ENCODE results near the gene EPM2AIP1.
A peak's percentile ranks its signal among the peaks of the same experiment; 100 is the strongest.
"Not testable (repeated sequence)": the region's sequence is repeated elsewhere in the genome, so short reads cannot be mapped to it uniquely, and the experiment has no call there.

EPM2AIP1 gene

DNA sequence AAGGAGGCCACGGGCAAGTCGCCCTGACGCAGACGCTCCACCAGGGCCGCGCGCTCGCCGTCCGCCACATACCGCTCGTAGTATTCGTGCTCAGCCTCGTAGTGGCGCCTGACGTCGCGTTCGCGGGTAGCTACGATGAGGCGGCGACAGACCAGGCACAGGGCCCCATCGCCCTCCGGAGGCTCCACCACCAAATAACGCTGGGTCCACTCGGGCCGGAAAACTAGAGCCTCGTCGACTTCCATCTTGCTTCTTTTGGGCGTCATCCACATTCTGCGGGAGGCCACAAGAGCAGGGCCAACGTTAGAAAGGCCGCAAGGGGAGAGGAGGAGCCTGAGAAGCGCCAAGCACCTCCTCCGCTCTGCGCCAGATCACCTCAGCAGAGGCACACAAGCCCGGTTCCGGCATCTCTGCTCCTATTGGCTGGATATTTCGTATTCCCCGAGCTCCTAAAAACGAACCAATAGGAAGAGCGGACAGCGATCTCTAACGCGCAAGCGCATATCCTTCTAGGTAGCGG, at the start of gene EPM2AIP1:
Gene EPM2AIP1, minus strand, starts transcription at position 326 of the 520 bp plus-strand sequence. Its CDS starts 54 bp downstream, at position 272.
- peak; percentile 74 for DNase-seq (ENCODE audit: insufficient read length, low spot score)
- no peak for FAIRE-seq

DNA sequence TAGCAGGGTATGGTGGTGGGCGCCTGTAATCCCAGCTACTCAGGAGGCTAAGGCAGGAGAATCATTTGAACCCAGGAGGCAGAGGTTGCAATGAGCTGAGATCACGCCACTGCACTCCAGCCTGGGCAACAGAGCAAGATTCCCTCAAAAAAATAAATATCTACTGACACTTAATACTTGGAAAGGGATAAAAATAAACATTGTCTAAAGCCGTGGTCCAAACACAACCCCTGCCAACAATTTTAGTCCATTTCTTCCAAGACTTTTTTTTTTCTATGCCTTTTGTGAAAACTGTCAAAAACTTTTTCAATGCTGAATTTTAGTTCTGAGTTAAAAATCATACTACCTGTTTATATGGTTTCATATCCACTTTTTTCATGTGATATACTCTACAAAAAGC, 49.8 kb upstream of the EPM2AIP1 start:
- DNase-seq (ENCODE audit: insufficient read length, low spot score); FAIRE-seq: not testable (repeated sequence)

DNA sequence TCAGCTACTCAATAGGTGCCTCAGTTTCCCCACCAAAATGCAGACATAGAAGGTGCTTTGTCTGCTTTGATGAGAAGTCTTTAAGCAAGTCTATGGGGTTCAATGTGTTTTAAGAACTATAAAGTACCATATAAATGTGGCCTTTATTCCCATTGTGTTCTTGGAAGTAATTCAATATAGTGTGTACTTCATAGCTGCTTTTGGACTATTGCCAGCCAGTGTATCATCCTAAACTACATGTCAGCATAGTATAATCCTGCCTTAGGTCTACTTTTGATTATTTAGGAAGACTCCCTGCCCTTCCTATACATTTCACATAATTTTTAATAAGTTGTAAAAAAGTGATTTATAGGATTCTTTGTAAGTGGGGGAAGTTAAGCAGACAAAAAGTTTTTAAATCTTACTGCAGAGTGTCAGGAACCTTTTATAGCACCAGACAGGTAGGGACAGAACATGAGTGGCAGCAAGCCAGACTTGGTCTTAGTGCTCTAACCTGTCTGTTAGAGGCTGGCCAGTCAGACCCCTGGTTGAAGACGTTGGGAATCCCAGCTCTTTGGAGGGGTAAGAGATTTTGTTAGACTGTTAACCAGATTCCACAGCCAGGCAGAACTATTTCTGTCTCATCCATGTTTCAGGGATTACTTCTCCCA, 48.7 kb upstream of the EPM2AIP1 start:
- FAIRE-seq (no peak), DNase-seq (ENCODE audit: insufficient read length, low spot score) (no peak)

DNA sequence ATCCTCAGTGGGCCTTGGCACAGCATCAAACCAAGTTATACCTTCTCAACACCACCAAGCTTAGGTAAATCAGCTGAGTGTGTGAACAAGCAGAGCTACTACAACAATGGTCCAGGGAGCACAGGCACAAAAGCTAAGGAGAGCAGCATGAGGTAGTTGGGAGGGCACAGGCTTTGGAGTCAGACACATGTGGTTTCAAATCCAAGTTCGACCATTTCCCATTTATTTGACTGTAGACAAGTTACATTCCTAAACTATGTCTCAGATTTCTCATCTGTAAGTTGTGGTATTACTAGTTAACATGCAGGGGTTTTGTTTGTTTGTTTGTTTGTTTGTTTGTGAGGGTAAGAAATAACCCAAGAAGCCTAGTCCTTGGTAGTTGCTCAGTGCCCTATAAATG, 47.3 kb upstream of the EPM2AIP1 start:
- FAIRE-seq (no peak), DNase-seq (ENCODE audit: insufficient read length, low spot score) (no peak)

DNA sequence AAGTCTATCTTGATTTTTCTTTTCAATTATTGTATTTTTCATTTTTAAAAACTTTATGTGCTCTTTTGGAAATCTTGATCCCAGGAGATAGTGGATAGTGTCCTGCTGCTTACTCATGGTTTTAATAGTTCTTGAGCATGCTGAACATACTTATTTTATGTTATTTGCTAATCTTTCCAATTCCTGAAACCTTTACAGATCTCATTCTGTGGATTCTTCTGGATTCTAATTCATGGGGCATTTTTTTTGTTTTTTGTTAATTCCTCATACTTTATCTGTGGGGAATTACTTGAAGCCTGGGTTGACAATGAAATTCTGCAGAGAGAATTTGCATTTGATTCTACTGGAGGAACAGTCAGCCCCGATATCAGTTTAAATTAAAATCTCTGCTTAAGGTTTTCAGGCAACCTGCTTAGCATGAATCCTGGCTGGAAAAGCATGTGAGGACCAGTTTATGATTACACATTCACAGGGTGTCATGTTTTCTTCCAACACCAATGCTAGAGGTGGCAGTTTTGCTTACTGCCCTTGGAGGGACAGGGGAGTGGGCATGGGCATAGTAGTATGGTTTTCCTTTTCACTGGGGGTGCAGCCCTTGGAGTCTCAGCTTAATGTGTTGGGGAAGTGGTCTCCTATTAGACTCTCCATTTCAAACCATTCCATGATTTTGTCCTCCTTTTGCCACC, 46.4 kb upstream of the EPM2AIP1 start:
- DNase-seq (ENCODE audit: insufficient read length, low spot score) (no peak), FAIRE-seq (no peak)

DNA sequence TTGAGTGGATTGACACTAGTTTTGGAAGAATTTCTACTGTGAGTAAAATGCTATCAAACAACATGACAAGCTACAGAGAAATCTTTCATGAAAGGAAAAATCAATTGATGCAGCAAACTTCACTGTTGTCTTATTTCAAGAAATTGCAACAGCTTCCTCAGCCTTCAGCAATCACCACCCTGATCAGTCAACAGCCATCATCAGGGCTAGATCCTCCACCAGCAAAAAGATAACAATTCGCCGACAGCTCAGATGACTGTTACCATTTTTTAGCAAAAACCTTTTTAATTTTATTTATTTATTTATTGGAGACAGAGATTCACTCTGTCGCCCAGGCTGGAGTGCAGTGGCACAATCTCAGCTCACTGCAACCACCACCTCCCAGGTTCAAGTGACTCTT, 44.4 kb upstream of the EPM2AIP1 start:
- no peak for FAIRE-seq
- no peak for DNase-seq (ENCODE audit: insufficient read length, low spot score)

DNA sequence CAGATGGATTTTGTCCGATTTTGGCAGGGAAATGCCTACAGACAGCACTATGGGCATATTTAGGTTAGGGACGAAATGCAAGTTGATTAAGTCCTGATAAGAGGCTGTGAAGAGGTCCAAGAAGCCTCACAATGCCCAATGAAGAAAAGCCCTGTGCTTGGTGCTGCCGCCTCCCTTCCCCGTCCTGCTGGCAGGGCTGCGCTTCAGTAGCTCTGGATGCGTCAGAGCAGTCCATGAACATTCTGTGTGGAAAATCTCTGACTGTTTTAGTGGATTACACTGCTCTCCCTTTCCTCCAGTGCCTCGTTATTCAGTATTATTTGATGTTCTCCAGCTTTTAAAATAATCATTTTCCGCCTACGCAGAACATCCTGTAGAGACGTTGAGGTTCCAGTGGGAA, 40.0 kb upstream of the EPM2AIP1 start:
- DNase-seq (ENCODE audit: insufficient read length, low spot score), result no peak
- no peak for FAIRE-seq

DNA sequence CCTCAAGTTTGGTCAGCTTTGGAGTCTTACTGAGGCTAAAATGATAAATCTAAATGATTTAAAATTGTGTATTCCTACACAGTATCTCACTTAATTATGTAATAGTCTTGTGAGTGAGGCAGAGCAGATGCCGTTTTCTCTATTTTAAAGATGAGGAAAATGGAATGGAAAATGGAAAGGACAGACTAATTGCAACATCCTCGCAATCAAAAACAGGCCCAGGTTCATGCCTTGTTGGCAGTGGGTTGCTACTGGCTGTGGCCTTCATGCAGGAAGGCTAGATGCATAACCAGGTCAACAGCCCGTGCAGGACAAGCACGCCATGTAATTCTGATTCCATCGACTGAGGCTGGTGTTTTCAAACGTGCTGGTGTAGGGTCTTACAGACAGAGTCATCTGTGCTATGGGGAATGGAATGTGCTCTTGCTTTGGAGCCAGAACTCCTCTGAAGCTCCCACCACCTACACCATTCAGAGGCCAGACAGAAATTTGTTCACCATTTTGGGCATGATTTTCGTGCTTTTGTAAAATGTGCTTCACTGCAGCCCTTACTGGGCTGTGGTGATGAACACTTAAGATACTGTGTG, 38.3 kb upstream of the EPM2AIP1 start:
- FAIRE-seq, result no peak

DNA sequence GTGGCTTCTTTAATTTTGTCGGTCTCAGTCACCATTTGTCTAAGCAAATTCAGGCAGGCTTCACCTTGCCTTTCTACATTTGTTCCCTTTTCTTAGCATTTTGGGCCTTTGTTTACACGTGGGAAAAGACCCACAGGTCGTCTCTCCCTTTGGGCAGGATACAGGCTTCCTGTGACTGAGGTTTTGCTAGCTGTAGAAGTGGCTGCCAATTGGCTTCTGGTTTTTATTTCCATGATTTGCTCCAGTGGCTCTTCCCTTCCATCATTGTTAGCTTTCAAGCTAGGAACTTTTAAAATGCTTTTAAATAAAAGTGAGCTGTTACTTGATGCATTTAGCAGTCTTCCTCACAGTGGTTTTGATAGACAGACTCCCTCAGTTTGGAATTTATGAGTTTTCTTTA, 37.7 kb upstream of the EPM2AIP1 start:
- DNase-seq (ENCODE audit: insufficient read length, low spot score) (no peak), FAIRE-seq (no peak)

More for the DNA sequence above, 38.3 kb upstream of the EPM2AIP1 start:
- no peak for DNase-seq (ENCODE audit: insufficient read length, low spot score)

DNA sequence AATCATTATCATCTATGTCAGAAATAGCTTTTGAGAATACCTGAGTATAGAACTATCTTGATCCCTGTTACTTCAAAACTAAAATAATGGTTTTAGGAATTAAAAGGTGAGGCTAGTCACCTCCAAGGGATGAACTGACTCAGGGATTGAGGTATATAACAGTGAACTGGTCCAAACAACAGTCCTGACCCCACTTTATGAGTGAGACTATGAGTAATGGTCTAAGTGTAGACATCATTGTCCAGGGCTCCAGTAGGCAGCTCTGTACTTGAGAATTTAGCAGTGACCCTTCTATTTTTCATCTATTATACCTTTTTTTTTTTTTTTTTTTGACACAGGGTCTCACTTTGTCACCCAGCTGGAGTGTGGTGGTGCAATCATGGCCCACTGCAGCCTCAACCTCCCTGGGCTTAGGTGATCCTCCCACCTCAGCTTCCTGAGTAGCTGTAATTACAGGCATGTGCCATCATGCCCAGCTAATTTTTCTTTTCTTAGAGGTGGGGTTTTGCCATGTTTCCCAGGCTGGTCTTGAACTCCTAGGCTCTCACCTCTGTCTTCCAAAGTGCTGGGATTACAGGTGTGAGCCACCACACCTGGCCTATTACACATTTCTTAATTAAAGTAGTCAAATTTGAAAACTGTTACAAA, 36.7 kb upstream of the EPM2AIP1 start:
- FAIRE-seq, result no peak
- DNase-seq (ENCODE audit: insufficient read length, low spot score), result no peak

DNA sequence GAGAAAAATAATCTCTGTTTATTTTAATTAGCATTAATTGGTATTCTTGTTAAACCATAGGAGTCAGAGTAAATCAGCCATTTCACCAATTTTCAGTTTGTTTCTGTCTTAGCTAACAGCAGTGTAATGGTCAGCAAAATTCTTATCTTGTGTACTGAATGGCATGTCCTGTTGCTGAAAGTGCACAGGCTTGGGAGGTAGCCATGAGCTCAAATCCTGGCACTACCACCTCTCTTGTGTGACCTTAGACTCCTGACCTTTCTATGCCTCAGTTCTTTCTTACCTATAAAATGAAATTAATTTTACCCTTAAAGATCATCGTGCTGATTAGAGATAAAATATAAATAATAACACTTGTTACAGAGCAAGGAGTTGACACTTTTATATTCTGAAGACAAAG, 36.2 kb upstream of the EPM2AIP1 start:
- DNase-seq (ENCODE audit: insufficient read length, low spot score) (no peak), FAIRE-seq (no peak)

DNA sequence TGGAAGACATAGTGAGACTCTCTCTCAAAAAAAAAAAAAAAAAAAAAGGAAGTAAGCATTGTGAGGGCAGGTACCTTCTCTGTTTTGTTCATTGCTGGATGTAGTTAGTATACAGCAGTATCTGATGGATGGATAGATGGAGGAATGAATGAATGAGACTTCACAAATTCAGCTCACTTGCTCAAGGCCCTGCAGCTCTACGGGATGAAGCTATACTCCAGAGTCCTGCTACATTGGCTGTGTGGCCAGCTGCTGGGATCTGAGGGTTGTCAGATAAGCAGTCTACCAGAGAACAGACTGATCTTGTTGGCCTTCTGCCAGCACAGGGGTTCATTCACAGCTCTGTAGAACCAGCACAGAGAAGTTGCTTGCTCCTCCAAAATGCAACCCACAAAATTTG, 35.4 kb upstream of the EPM2AIP1 start:
- no peak for FAIRE-seq
- DNase-seq (ENCODE audit: insufficient read length, low spot score), result no peak

DNA sequence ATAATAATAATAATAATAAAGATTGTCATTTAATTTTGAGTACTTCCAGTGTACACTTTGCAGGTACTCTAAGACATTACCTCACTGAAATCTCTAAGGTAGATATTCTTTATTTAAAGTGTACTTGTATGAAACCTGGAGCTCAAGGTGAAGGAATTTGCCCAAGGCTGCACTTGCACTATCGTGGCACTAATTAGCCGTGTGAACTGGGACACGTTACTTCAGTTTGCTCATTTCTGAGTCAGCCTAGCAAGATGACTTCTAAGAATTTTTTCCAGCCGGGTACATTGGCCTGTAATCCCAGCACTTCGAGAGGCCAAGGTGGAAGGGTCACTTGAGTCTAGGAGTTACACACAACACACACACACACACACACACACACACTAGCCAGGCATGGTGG, 33.9 kb upstream of the EPM2AIP1 start:
- FAIRE-seq, result no peak
- DNase-seq (ENCODE audit: insufficient read length, low spot score), result no peak

DNA sequence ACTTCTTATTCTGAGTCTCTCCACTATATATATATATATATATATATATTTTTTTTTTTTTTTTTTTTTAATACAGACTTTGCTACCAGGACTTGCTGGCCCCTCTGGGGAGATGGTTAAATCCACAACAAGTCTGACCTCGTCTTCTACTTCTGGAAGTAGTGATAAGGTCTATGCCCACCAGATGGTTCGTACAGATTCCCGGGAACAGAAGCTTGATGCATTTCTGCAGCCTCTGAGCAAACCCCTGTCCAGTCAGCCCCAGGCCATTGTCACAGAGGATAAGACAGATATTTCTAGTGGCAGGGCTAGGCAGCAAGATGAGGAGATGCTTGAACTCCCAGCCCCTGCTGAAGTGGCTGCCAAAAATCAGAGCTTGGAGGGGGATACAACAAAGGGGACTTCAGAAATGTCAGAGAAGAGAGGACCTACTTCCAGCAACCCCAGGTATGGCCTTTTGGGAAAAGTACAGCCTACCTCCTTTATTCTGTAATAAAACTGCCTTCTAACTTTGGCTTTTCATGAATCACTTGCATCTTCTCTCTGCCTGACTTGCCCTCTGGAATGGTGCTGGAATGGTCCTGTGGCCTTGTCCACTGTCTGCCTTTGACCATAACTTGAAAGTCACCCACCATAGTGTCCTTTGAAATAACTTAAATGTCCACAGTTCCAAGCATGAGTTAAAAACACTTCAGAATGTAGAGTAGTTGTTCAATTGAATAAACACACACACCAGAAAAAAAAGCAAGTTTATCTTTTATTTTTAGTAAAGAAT, 32.8 kb upstream of the EPM2AIP1 start:
- FAIRE-seq (no peak), DNase-seq (ENCODE audit: insufficient read length, low spot score) (no peak)

DNA sequence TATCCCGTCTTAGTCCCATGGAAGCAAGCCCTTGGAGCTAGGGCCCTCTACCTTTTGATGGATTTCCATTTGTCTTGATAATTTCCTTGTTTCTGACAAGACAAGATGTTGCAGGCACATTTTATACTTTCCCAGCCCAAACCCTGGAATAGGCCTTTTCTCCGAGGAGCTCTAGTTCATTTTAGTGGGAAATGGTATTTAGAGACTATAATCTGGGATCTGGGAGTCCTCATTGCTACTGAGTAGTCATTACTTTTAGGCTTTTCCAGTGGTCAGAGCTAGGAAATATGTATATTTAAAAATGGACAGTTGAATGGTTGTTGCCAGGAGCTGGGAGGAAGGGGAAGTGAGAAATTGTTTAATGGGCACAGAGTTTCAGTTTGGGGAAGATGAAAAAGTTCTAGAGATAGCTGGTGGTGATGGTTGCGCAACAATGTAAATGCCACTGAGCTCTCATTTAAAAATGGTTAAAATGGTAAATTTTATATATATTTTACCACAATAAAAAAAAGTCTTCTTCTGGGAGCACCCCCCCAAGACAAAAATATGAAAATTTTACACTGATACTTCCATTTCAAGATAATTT, 32.0 kb upstream of the EPM2AIP1 start:
- DNase-seq (ENCODE audit: insufficient read length, low spot score) (no peak), FAIRE-seq (peak; percentile 35)

DNA sequence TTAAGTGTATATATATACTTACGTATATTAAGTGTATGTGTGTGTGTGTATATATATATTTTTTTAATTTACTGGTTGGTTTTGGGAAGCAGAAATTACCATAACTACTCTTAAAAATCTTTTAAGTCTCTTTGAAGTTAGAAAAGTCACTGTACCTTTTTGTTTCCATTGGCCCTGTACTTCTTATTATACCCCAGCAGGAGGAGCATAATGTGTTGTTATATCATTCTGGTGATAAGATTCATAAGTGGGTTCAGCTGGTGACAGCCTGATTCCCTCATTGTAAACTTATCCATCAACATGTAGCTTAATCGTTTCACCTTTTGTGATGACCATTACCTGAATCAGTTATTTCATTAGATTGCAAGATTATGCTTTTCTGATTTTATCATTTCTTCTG, 31.2 kb upstream of the EPM2AIP1 start:
- DNase-seq (ENCODE audit: insufficient read length, low spot score), result no peak
- peak; percentile 70 for FAIRE-seq

DNA sequence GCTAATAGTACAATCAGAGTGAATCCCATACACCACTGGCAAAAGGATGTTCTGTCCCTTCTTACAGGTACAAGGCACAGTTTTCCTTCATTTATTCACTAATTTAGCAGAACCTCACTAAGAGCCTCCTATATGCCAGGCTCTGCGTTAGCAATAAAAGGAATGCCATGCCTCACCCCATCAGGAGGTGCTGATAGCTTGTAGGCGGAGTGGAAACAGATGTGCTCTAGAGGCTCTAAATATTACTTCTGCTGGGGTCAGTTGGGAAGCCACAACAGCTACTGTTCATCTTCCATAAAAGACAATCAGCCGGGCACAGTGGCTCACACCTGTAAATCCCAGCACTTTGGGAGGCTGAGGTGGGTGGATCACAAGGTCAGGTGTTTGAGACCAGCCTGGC, 24.8 kb upstream of the EPM2AIP1 start:
- DNase-seq (ENCODE audit: insufficient read length, low spot score) (no peak), FAIRE-seq (no peak)

DNA sequence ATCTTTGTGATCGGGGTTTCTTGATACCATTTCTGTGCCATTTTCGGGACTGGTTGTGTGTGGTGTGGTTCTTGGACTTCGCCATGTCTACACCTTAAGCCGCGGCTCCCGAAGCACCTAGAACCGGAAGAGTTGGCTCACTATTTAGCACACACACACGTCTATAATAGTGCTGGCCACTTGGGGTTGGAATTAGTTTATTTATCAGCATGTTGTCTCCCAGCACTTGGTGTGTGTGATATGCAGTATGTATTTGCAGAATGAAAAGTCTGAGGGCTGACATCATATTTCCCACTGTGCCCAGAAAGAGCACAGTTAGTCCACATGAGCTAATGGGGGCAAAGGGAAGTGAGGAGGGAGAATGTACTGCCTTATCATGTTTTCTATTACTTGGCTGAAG, 24.0 kb upstream of the EPM2AIP1 start:
- FAIRE-seq, result no peak
- no peak for DNase-seq (ENCODE audit: insufficient read length, low spot score)

DNA sequence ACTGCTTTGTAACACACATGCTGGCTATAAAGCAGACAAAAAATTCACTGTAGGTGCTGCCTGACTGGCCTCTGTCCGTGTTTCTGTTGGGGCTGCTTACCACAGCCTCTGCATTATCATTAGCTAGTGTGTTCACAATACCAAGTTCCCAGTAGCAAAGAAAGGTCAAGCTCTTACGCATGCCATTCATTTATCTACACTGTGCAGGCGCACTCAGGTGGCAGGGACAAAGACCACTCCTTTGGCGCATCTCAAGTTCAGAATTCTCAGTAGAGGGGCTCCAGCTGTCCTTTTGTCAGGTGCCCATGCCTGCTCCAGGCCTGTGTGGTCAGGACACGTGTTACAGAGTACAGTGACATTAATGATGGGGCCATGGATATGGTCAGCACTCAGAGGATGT, 22.7 kb upstream of the EPM2AIP1 start:
- no peak for FAIRE-seq
- no peak for DNase-seq (ENCODE audit: insufficient read length, low spot score)

DNA sequence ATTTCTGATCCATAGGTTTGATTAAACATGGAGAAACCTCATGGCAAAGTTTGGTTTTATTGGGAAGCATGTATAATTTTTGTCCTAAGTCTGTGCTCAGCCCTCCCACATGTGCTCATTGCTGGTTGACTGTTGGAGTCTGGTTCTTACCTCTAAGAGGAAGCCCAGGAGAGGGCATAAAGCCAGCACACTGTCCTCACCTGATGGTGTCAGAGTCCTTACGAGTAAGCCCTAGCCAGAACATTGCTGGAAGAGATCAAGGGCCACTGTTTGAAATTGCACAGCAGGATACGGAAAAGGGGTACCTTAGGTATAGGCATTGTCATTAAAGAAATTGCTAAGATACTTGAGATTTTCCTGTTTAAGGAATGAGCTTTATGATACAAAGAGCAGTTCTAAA, 21.7 kb upstream of the EPM2AIP1 start:
- no peak for DNase-seq (ENCODE audit: insufficient read length, low spot score)
- no peak for FAIRE-seq
